ENCODE measurements around the gene CCT7.

The CCT7 gene

GRCh38 chr2:73225513-73226360 is 8.4 kb upstream of the CCT7 start:
- no peak for TF ChIP-seq EP300 (IDR thresholded peaks at IDR 0.05; ENCODE audit: borderline replicate concordance)
- TF ChIP-seq REST (IDR thresholded peaks at IDR 0.05; ENCODE audit: low read depth): no peak
- no peak for TF ChIP-seq CEBPB (IDR thresholded peaks at IDR 0.05)
- no peak for TF ChIP-seq ZBTB7A (IDR thresholded peaks at IDR 0.05; ENCODE audit: low read depth)
- TF ChIP-seq FOXM1 (IDR thresholded peaks at IDR 0.05; ENCODE audit: borderline replicate concordance, low read depth): no peak
- TF ChIP-seq RAD21 (IDR thresholded peaks at IDR 0.05; ENCODE audit: low read depth): no peak
- no peak for TF ChIP-seq TCF12 (IDR thresholded peaks at IDR 0.05; ENCODE audit: low read depth)
- no peak for TF ChIP-seq TEAD4 (IDR thresholded peaks at IDR 0.05)
- TF ChIP-seq EGR1 (IDR thresholded peaks at IDR 0.05): no peak
- no peak for TF ChIP-seq MAX (IDR thresholded peaks at IDR 0.05)
- no peak for TF ChIP-seq YY1 (IDR thresholded peaks at IDR 0.05; ENCODE audit: low read depth)

GRCh38 chr2:73227086-73227485 is 7.0 kb upstream of the CCT7 start:
- TF ChIP-seq CREB1 (IDR thresholded peaks at IDR 0.05; ENCODE audit: low read depth) (no peak), REST (IDR thresholded peaks at IDR 0.05; ENCODE audit: low read depth) (no peak), RAD21 (IDR thresholded peaks at IDR 0.05; ENCODE audit: low read depth) (no peak), FOXM1 (IDR thresholded peaks at IDR 0.05; ENCODE audit: borderline replicate concordance, low read depth) (no peak), ZBTB7A (IDR thresholded peaks at IDR 0.05; ENCODE audit: low read depth) (no peak), YY1 (IDR thresholded peaks at IDR 0.05; ENCODE audit: low read depth) (no peak), CEBPB (IDR thresholded peaks at IDR 0.05) (no peak), USF1 (IDR thresholded peaks at IDR 0.05) (no peak), TAF1 (IDR thresholded peaks at IDR 0.05; ENCODE audit: low read depth) (no peak), TEAD4 (IDR thresholded peaks at IDR 0.05) (no peak), EGR1 (IDR thresholded peaks at IDR 0.05) (no peak), TCF12 (IDR thresholded peaks at IDR 0.05; ENCODE audit: low read depth) (no peak), EP300 (IDR thresholded peaks at IDR 0.05; ENCODE audit: borderline replicate concordance) (no peak), NFIC (IDR thresholded peaks at IDR 0.05) (no peak), MAX (IDR thresholded peaks at IDR 0.05) (no peak)

GRCh38 chr2:73228631-73229030 is 5.5 kb upstream of the CCT7 start:
- TF ChIP-seq USF1 (IDR thresholded peaks at IDR 0.05) (no peak), TAF1 (IDR thresholded peaks at IDR 0.05; ENCODE audit: low read depth) (no peak), EGR1 (IDR thresholded peaks at IDR 0.05) (no peak)

GRCh38 chr2:73232403-73233153 is 1.5 kb upstream of the CCT7 start:
- no peak for TF ChIP-seq MAX (IDR thresholded peaks at IDR 0.05)
- no peak for TF ChIP-seq NFIC (IDR thresholded peaks at IDR 0.05)
- TF ChIP-seq TAF1 (IDR thresholded peaks at IDR 0.05; ENCODE audit: low read depth): no peak; the same call in 1 of the 2 replicates
- TF ChIP-seq TCF12 (IDR thresholded peaks at IDR 0.05; ENCODE audit: low read depth): no peak
- no peak for TF ChIP-seq FOXM1 (IDR thresholded peaks at IDR 0.05; ENCODE audit: borderline replicate concordance, low read depth)
- TF ChIP-seq CEBPB (IDR thresholded peaks at IDR 0.05): no peak
- no peak for TF ChIP-seq REST (IDR thresholded peaks at IDR 0.05; ENCODE audit: low read depth)
- no peak for TF ChIP-seq YY1 (IDR thresholded peaks at IDR 0.05; ENCODE audit: low read depth)
- no peak for TF ChIP-seq EGR1 (IDR thresholded peaks at IDR 0.05)
- no peak for TF ChIP-seq ZBTB7A (IDR thresholded peaks at IDR 0.05; ENCODE audit: low read depth)
- TF ChIP-seq USF1 (IDR thresholded peaks at IDR 0.05): no peak
- no peak for TF ChIP-seq EP300 (IDR thresholded peaks at IDR 0.05; ENCODE audit: borderline replicate concordance)

All from Ishikawa (cell line).